GM12874 (cell line): ENCODE data around the gene ZNF330.

Experiments used
- CTCF ChIP-seq: IDR thresholded peaks from 2 replicates; pipeline ENCODE4 v1.5.1; 2011; ENCODE audit warnings: low read depth, mild to moderate bottlenecking, control low read depth, low read length, moderate library complexity; ENCODE audit not compliant: insufficient read depth

The ZNF330 gene

GRCh38 chr4:141220691-141221659 lies at the start of gene ZNF330:
Gene ZNF330, plus strand, starts transcription at chr4:141220895. Its CDS starts 1,477 bp downstream, at chr4:141222372.
- 0 out of 2 replicates have a peak, but pooled peaks have one; percentile 3 for TF ChIP-seq CTCF

GRCh38 chr4:141174457-141174856 lies 46.2 kb upstream of the ZNF330 start:
- no peak for TF ChIP-seq CTCF

GRCh38 chr4:141177171-141177570 lies 43.5 kb upstream of the ZNF330 start:
- no peak for TF ChIP-seq CTCF

- no peak for TF ChIP-seq CTCF
These were observed 41.0 kb upstream of the ZNF330 start for GRCh38 chr4:141179474-141180373.

GRCh38 chr4:141180991-141181761 lies 39.5 kb upstream of the ZNF330 start:
- TF ChIP-seq CTCF, result no peak

GRCh38 chr4:141192564-141192963 lies 28.1 kb upstream of the ZNF330 start:
- no peak for TF ChIP-seq CTCF
